Tibial nerve (tissue), 3 donors: ENCODE data around the gene LAMB4.

Experiments
- CTCF ChIP-seq, 5 experiments: fragments of 200-600 bp in 3 of 5; fragments of 450-650 bp in 2 of 5; sonication (generic) in 3 of 5; IDR thresholded peaks; one replicate each; pipeline ENCODE4 v1.5.1; 2016 to 2019; ENCODE audit warnings: antibody characterized with exemption in 5 of 5, mild to moderate bottlenecking in 3 of 5, moderate library complexity in 2 of 5
- POLR2A ChIP-seq, 2 donors: fragments of 450-650 bp; IDR thresholded peaks; one replicate each; pipeline ENCODE4 v1.6.1; 2017; ENCODE audit warnings: antibody characterized with exemption in 2 of 2, mild to moderate bottlenecking in 2 of 2, moderate library complexity in 2 of 2

- TF ChIP-seq CTCF (IDR thresholded peaks at IDR 0.05), result no peak
- no peak for TF ChIP-seq POLR2A (IDR thresholded peaks at IDR 0.05)
Observed at GRCh38 chr7:107980171-107980570, 150.0 kb downstream of the LAMB4 start.
